HEK293 (cell line): ENCODE results near the gene DTNA.

Experiments
- CTCF ChIA-PET: fragments of 350-600 bp; formaldehyde crosslinking; extraction: SDS; loops from one replicate; lab custom pipeline; 2021; ENCODE audit warnings: antibody characterized with exemption; lab: Yijun Ruan, JAX
- POLR2A ChIA-PET: fragments of 300-600 bp; formaldehyde crosslinking; extraction: SDS; loops from one replicate; lab custom pipeline; 2020; ENCODE audit warnings: antibody characterized with exemption, inconsistent platforms; lab: Yijun Ruan, JAX
- H3K27ac ChIP-seq: fragments of 200-500 bp; sonication (Bioruptor generic); 2 replicates; pipeline ENCODE4 v1.5.1; 2014; ENCODE audit warnings: low read depth, low read length, control low read depth, inconsistent platforms; ENCODE audit errors: extremely low read depth
- H3K36me3 ChIP-seq, 2 experiments: fragments of 200-500 bp in 1 of 2; sonication (Bioruptor generic) in 1 of 2; 1 replicate in 1 of 2; 2 replicates in 1 of 2; pipeline ENCODE4 v1.5.1; 2014 to 2017; ENCODE audit warnings: inconsistent platforms in 2 of 2, low read length in 2 of 2; ENCODE audit not compliant: control insufficient read depth in 2 of 2, insufficient read depth in 1 of 2
- H3K4me1 ChIP-seq: fragments of 200-500 bp; sonication (Bioruptor generic); 2 replicates; pipeline ENCODE4 v1.5.1; 2014; ENCODE audit warnings: mild to moderate bottlenecking, low read length, inconsistent platforms; ENCODE audit not compliant: control insufficient read depth, insufficient read depth
- H3K4me3 ChIP-seq: 2 replicates; pipeline ENCODE4 v1.5.1; 2011; ENCODE audit warnings: low read depth, mild to moderate bottlenecking, control low read depth, low read length, moderate library complexity
- H3K9me3 ChIP-seq: fragments of 200-500 bp; sonication (Bioruptor generic); 2 replicates; pipeline ENCODE4 v1.5.1; 2014; ENCODE audit warnings: low read depth, low read length, inconsistent platforms; ENCODE audit not compliant: control insufficient read depth, insufficient read depth
- ELK4 ChIP-seq: IDR thresholded peaks from 2 replicates; pipeline ENCODE4 v1.6.1; 2011; ENCODE audit warnings: mild to moderate bottlenecking, low read depth, low read length, borderline replicate concordance
- PATZ1 ChIP-seq: fragments of 450-650 bp; formaldehyde crosslinking; IDR thresholded peaks from 2 replicates; pipeline ENCODE4 v1.5.1; 2016; ENCODE audit warnings: missing biosample characterization, missing genetic modification characterization
- REPIN1 ChIP-seq: fragments of 450-650 bp; formaldehyde crosslinking; IDR thresholded peaks from 2 replicates; pipeline ENCODE4 v1.5.1; 2017; ENCODE audit warnings: missing biosample characterization, missing genetic modification characterization, low read depth
- TRIM28 ChIP-seq: IDR thresholded peaks from 2 replicates; pipeline ENCODE4 v1.6.1; 2011; ENCODE audit warnings: low read length, control low read depth, borderline replicate concordance
- TSHZ1 ChIP-seq: fragments of 450-650 bp; formaldehyde crosslinking; IDR thresholded peaks from 2 replicates; pipeline ENCODE4 v1.5.1; 2016; ENCODE audit warnings: missing biosample characterization, missing genetic modification characterization, borderline replicate concordance
- WT1 ChIP-seq: fragments of 450-650 bp; formaldehyde crosslinking; IDR thresholded peaks from 2 replicates; pipeline ENCODE4 v1.5.1; 2016; ENCODE audit warnings: missing biosample characterization, missing genetic modification characterization
- ZFP37 ChIP-seq: fragments of 450-650 bp; formaldehyde crosslinking; IDR thresholded peaks from 2 replicates; pipeline ENCODE4 v1.5.1; 2016; ENCODE audit warnings: missing biosample characterization, missing genetic modification characterization
- ZNF121 ChIP-seq: fragments of 450-650 bp; formaldehyde crosslinking; IDR thresholded peaks from 2 replicates; pipeline ENCODE4 v1.5.1; 2016; ENCODE audit warnings: missing biosample characterization, missing genetic modification characterization
- ZNF132 ChIP-seq: fragments of 450-650 bp; formaldehyde crosslinking; IDR thresholded peaks from 2 replicates; pipeline ENCODE4 v1.5.1; 2017; ENCODE audit warnings: missing biosample characterization, missing genetic modification characterization, borderline replicate concordance
- ZNF18 ChIP-seq: fragments of 450-650 bp; formaldehyde crosslinking; IDR thresholded peaks from 2 replicates; pipeline ENCODE4 v1.5.1; 2016; ENCODE audit warnings: missing biosample characterization, missing genetic modification characterization
- ZNF184 ChIP-seq: fragments of 450-650 bp; IDR thresholded peaks from 2 replicates; pipeline ENCODE4 v1.5.1; 2018; ENCODE audit warnings: missing biosample characterization, mild to moderate bottlenecking, missing genetic modification characterization
- ZNF248 ChIP-seq: fragments of 450-650 bp; formaldehyde crosslinking; IDR thresholded peaks from 2 replicates; pipeline ENCODE4 v1.5.1; 2017; ENCODE audit warnings: missing biosample characterization, missing genetic modification characterization
- ZNF280D ChIP-seq: fragments of 450-650 bp; formaldehyde crosslinking; IDR thresholded peaks from 2 replicates; pipeline ENCODE4 v1.5.1; 2016; ENCODE audit warnings: missing biosample characterization, missing genetic modification characterization
- ZNF350 ChIP-seq: fragments of 450-650 bp; formaldehyde crosslinking; IDR thresholded peaks from 2 replicates; pipeline ENCODE4 v1.5.0; 2017; ENCODE audit warnings: missing biosample characterization, mild to moderate bottlenecking, missing genetic modification characterization
- ZNF366 ChIP-seq: fragments of 450-650 bp; formaldehyde crosslinking; conservative IDR thresholded peaks from 2 replicates; pipeline ENCODE4 v1.5.1; 2016; ENCODE audit warnings: missing biosample characterization, missing genetic modification characterization
- ZNF391 ChIP-seq: fragments of 450-650 bp; formaldehyde crosslinking; IDR thresholded peaks from 2 replicates; pipeline ENCODE4 v1.5.1; 2016; ENCODE audit warnings: low read depth, missing biosample characterization, missing genetic modification characterization, borderline replicate concordance
- ZNF530 ChIP-seq: fragments of 450-650 bp; formaldehyde crosslinking; IDR thresholded peaks from 2 replicates; pipeline ENCODE4 v1.5.1; 2016; ENCODE audit warnings: low read depth, missing biosample characterization, missing genetic modification characterization
- ZNF596 ChIP-seq: fragments of 450-650 bp; IDR thresholded peaks from 2 replicates; pipeline ENCODE4 v1.5.0; 2018; ENCODE audit warnings: missing biosample characterization, mild to moderate bottlenecking, missing genetic modification characterization, moderate library complexity
- ZNF600 ChIP-seq: fragments of 450-650 bp; formaldehyde crosslinking; IDR thresholded peaks from 2 replicates; pipeline ENCODE4 v1.5.1; 2016; ENCODE audit warnings: missing biosample characterization, missing genetic modification characterization
- ZNF639 ChIP-seq: fragments of 450-650 bp; formaldehyde crosslinking; IDR thresholded peaks from 2 replicates; pipeline ENCODE4 v1.5.1; 2016; ENCODE audit warnings: missing biosample characterization, missing genetic modification characterization
- ZSCAN18 ChIP-seq: fragments of 450-650 bp; formaldehyde crosslinking; IDR thresholded peaks from 2 replicates; pipeline ENCODE4 v1.5.1; 2016; ENCODE audit warnings: missing biosample characterization, missing genetic modification characterization

Gene DTNA

GRCh38 chr18:34752056-34752455 is 42.0 kb downstream of the DTNA start:
- Histone ChIP-seq H3K4me3 (no peak overlapping the region), H3K36me3 (no peaks in the 10 kb centered on the region), H3K27ac (no peak overlapping the region)
- CTCF ChIA-PET: interaction anchor here (0.7 to 1.6 kb wide), 4 partner anchors 11 to 22 kb away, joined by 3 to 4 read pairs (median 3); no protein-coding TSS in a partner anchor
- TF ChIP-seq ZNF121 (tag by site-specific recombination) (no peak), ZNF350 (tag by site-specific recombination) (no peak), PATZ1 (tag by site-specific recombination) (no peak), ELK4 (no peak), ZNF600 (tag by site-specific recombination) (no peak), ZNF18 (tag by site-specific recombination) (no peak), ZNF596 (tag by site-specific recombination) (no peak), ZNF248 (tag by site-specific recombination) (no peak), WT1 (tag by site-specific recombination) (no peak), TSHZ1 (tag by site-specific recombination) (no peak), ZNF530 (tag by site-specific recombination) (no peak), TRIM28 (no peak)
- TF ChIP-seq, all 188 proteins: peak for 0
- POLR2A ChIA-PET: no interaction called here
- Histone ChIP-seq H3K4me1 (no peaks in the 10 kb centered on the region), H3K9me3 (no peaks in the 10 kb centered on the region)

GRCh38 chr18:34754300-34754699 is 44.2 kb downstream of the DTNA start:
- ChIA-PET CTCF (interaction anchor here (0.6 to 0.7 kb wide), 2 partner anchors 67 to 1361 kb away, joined by 3 read pairs; no protein-coding TSS in a partner anchor), POLR2A (no interaction called here)
- no peaks in the 10 kb centered on the region for H3K4me1 ChIP-seq
- no peak overlapping the region for H3K27ac ChIP-seq
- no peak overlapping the region for H3K4me3 ChIP-seq
- no peaks in the 10 kb centered on the region for H3K9me3 ChIP-seq
- H3K36me3 ChIP-seq: no peaks in the 10 kb centered on the region
- TF ChIP-seq ZNF366 (tag by site-specific recombination): no peak
- TF ChIP-seq ZNF280D: no peak
- TF ChIP-seq REPIN1 (tag by site-specific recombination): no peak
- no peak for TF ChIP-seq ZNF184 (tag by site-specific recombination)
- no peak for TF ChIP-seq ZNF391 (tag by site-specific recombination)
- no peak for TF ChIP-seq ZSCAN18 (tag by site-specific recombination)
- no peak for TF ChIP-seq ZNF639 (tag by site-specific recombination)
- no peak for TF ChIP-seq ZFP37 (tag by site-specific recombination)
- TF ChIP-seq ZNF121 (tag by site-specific recombination): no peak
- TF ChIP-seq ZNF132 (tag by site-specific recombination): no peak
